Anterior cingulate cortex (tissue), 58 donors: ENCODE results near the gene XRCC6.
"Not testable (repeated sequence)": the region's sequence is repeated elsewhere in the genome, so short reads cannot be mapped to it uniquely, and the experiment has no call there.

ENCODE experiments used
- DNase-seq, 58 donors: peaks; one replicate each; lab custom pipeline; 2025; lab: John Stamatoyannopoulos, UW

Gene XRCC6

DNA sequence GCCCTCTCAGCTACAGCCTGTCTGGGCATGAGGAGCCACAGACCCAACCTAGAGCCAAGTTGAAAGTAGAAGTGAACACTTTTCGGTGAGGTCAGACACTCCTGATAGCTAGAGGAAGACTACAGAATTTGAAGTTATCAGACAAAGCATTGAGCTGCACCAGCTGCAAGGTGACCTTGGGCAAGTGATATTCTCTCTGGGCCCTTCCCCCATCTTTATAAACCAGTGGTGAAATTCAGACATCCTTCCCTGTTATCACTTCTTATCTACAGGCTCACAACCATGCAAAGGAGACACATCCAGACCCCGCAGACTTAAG, 23.5 kb upstream of the XRCC6 start:
- DNase-seq = no peak

DNA sequence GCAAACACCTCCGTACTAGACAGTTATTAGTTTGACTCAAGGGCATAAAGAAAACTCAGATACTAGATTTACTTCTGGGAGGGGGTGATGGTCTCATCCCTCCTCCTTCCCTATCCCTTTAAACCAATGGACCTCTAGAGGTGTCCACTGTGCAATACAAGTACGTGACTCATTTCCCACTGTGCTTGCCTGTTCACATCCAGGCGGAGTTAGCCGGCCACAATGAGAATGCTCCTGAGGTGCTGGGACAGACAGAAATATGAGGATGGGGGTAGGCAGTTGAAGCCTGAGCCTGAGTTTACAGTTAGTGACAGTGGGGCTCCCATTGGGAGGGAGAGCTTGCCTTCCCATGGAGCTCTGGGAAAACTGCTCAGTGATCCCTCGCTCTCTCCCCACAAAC, 23.0 kb upstream of the XRCC6 start:
- DNase-seq = no peak

DNA sequence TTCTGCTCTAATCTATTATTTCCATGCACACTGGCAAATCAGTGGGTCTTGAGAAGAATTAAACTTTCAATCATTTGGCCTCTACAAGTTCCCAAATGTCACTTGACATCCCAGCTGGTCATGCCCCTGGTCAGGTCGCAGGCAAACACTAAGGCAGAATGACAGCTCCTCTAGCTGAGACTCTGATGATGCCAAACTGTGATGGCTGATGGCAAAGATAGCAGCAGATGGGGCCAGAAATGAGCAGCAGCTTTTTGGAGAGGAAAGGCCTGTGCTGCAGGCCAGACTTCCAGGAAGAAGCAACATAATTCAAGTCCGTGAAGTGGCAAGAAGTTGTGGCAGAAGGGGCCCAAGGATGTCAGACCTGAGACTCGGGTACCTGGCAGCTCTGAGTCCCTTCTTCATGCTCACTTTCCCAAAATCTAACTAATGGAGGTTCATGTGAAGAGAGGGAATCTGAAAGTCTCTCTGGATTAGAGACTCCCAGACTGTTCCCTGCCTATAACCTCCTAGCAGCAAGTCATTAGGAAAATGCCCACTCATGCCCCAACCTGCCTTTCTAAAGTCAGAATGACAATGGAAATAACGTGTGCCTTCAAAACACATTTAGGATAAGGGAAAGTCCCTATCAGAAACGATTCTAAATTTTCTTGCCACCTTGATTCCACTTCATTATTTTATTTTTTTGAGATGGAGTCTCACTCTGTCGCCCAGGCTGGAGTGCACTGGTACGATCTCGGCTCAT, 22.0 kb upstream of the XRCC6 start:
- no peak for DNase-seq

DNA sequence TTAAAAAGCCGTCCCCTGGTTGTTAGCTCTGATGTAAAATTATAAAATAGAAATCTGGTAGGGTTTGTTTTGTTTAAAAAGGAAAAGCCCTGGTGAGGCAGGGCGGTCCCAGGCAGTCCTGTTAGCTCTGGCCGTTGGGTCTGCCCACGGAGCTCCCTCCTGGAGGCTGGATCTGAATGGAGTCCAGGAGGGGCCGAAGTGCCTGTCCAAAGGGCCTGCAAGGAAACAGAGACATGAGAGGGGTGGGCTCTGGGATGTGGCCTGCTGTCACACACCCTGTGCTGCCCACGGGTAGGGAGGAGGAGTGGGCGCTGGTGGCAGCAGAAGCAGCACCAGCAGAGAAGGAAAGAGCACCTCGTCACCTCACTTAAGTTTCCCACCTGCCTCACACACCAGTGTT, 20.1 kb upstream of the XRCC6 start:
- DNase-seq = no peak

DNA sequence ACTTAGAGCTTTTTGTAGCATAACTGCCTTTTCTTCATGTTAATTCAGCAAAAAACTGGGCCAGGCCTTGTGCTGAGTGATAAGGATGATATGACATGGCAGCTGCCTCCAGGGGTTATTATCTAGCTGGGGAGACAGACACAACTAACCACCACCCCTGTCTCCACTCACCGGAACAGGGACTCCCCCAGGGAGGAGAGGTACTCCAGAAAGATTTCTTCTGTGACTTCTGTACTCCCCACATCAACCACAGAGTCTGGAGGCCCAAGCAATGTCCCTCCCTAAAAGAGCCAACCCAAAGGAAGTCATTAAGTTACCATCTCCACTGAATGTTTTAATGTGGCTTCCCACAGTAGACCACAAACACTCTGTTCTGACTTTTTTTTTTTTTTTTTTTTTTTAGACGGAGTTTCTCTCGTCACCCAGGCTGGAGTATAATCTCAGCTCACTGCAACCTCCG, 17.2 kb upstream of the XRCC6 start:
- no peak for DNase-seq

DNA sequence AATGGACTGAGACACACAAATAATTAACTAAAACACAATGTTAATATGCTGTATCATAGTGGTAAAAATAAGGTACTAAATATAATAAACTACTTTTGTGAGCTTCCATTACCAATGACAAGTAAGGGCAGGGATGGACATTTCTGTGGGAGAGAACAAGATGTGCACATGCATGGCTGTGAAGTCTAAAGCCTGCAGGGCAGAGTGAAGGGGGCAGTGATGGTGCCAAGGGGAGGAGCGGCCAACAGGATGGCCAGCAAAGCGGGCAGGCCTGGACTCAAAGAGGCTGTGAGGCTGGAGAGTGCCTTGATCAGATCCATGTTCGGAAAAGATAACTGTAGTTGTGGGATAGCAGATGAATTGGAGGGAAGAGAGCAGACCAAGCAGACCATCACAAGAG, 12.7 kb upstream of the XRCC6 start:
- no peak for DNase-seq

DNA sequence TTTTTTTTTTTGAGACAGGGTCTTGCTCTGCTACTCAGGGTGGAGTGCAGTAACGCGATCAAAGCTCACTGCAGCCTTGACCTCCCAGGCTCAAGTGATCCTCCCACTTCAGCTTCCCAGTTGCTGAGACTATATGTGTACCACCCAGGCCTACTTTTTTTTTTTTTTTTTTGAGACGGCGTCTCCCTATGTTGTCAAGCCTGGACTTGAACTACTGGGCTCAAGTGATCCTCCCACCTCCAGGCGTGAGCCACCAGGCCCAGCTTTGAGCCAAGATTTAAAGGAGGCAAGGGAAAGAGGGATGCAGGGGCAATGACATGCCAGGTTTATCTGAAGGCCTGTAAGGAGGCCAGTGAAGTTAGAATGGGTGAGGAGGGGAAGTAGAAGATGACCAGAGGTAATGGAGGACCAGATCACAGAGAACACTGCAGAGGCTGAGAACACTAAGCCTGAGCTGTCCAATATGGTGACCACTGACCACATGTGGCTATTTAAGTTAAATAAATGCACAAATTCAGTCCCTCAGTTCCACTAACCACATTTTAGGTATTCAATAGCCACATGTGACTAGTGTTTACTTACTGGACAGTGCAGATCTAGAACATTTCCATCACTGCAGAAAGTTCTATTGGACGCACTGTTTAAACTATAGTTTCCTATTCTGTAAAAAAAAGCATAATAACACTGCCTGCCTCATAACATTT, 8.3 kb upstream of the XRCC6 start:
- no peak for DNase-seq

DNA sequence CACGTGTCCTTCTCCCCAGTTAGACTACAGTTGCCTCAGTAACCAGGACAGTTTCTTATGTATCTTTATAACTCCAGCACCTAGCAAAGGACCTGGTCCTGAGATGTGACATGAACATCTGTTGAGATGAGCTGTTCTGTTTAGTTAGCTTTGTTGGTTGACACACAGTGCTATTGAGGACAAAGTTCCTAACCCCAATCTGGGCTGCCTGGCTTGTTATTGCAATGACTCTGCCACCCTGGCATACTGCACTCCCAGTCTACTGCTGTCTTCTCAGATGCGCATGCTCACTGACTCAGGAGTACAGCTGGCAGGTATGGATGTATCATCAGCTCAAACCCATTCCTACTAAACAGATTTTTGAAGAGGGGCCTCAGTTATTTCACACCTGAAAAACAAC, 7.6 kb upstream of the XRCC6 start:
- no peak for DNase-seq

DNA sequence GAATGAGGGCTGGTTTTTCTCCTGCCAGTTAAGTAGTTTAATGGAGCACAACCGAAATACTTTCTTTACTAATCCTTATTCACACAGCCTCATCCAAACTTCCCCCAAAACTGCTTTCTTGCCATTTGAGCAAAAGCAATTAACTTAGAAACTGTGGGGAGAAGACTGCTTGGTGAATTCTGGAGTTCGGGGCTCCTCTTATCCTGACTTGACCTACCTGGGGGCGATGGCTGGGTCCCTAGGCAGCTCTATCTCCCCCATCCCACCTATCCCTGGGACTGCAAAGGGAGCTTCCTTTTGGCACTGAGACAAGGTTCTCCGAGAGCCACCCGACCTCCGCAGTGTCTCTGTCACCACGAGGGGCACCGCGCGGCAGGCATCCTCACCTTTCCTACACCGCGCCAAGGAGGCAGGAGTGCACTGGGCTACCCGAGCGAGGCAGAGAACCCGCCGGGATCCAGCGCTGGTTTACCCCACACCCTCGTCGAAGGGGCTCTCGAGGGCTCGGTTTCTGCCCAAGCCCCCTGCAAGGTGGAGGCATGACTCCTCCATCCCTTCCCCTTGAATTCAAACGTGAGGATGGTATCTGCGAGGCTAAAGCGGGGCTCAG, 1.0 kb upstream of the XRCC6 start:
- peak in 20 of 58 donors; percentile 7 to 43 (median 25) for DNase-seq

DNA sequence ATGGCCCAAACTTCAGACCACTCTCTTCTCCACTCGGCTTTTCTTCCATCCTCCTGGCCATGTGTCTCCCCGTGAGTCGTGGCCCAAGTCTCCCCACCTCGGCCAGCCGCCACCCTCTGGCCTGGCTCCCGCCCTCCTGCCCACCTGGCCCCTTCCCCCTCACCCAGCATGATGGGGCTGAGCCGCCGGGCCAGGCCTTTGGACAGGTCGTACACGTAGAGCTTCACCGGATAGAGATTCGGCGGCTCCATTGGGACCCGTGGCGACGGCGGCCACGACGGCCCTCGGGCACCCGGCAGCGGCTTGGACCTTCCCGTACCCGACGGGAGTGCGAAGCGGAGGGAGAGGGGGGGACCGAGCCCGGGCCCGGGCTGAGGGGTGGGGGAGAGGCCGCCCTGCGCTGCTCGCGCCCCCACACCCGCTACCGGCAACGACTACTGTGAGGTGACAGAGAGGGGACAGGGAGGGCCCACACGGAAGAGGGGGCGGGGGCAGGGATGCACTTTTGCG, 451 bp upstream of the XRCC6 start, which contains the start of gene DESI1:
Gene DESI1 (minus strand): TSS at position 455 of the 510 bp plus-strand sequence. CDS start 204 bp downstream, at position 251.
- peak in 7 of 58 donors; percentile 23 to 68 (median 57) for DNase-seq

DNA sequence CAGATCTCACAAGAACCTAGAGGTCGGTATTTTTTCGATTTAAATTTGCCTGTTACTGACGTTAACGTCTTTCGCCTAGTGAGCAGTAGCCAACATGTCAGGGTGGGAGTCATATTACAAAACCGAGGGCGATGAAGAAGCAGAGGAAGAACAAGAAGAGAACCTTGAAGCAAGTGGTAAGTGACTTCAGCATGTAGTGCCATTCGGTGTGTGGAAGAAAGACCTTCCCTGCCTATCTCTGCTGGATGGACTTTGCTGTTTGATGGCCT, 750 bp downstream of the XRCC6 start:
- DNase-seq = no peak

DNA sequence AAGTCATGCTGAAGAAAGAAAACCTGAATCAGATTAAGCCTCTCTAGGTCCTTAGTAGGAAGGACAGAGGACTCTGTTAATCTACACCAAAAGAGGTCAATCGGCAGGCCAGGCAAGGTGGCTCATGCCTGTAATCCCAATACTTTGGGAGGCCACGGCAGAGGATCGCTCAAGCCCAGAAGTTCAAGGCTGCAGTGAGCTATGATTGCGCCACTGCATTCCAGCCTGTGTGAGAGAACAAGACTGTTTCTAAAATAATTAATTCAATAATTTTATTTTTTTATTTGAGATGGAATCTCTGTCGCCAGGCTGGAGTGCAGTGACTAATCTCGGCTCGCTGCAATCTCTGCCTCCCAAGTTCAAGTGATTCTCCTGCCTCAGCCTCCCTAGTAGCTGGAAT, 4.5 kb downstream of the XRCC6 start:
- no peak for DNase-seq

DNA sequence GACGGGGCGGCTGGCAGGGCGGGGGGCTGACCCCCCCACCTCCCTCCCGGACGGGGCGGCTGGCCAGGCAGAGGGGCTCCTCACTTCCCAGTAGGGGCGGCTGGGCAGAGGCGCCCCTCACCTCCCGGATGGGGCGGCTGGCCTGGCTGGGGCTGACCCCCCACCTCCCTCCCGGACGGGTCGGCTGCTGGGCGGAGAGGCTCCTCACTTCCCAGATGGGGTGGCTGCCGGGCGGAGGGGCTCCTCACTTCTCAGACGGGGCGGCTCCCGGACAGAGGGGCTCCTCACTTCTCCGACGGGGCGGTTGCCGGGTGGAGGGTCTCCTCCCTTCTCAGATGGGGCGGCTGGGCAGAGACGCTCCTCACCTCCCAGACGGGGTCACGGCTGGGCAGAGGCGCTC, 10.0 kb downstream of the XRCC6 start:
- not testable (repeated sequence) for DNase-seq

DNA sequence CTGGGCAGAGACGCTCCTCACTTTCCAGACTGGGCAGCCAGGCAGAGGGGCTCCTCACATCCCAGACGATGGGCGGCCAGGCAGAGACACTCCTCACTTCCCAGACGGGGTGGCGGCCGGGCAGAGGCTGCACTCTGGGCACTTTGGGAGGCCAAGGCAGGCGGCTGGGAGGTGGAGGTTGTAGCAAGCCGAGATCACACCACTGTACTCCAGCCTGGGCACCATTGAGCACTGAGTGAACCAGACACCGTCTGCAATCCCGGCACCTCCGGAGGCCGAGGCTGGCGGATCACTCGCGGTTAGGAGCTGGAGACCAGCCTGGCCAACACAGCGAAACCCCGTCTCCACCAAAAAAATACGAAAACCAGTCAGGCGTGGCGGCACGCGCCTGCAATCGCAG, 10.5 kb downstream of the XRCC6 start:
- DNase-seq = not testable (repeated sequence)

DNA sequence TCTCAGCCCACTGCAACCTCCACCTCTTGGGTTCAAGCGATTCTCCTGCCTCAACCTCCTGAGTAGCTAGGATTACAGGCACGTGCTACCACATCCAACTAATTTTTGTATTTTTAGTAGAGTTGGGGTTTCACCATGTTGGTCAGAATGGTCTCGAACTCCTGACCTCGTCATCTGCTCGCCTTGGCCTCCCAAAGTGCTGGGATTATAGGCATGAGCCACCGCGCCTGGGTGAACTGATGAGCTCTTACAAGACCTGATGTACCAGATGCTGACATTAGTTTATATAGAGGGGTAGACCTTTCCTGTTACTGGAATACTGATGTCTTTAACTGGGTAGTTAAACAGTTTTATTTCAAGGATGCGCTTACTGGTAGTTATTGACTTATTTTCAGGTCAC, 13.5 kb downstream of the XRCC6 start:
- DNase-seq = not testable (repeated sequence)

DNA sequence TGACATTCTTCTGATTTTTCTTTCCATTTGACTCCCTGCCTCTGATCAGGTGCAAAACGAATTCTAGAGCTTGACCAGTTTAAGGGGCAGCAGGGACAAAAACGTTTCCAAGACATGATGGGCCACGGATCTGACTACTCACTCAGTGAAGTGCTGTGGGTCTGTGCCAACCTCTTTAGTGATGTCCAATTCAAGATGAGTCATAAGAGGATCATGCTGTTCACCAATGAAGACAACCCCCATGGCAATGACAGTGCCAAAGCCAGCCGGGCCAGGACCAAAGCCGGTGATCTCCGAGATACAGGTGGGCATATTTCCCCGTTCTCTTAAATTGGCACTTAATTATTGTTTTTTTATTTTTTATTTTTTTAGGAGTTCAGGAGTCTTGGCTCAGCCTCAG, 15.4 kb downstream of the XRCC6 start:
- DNase-seq = peak in 8 of 58 donors; percentile 0 to 28 (median 8)

DNA sequence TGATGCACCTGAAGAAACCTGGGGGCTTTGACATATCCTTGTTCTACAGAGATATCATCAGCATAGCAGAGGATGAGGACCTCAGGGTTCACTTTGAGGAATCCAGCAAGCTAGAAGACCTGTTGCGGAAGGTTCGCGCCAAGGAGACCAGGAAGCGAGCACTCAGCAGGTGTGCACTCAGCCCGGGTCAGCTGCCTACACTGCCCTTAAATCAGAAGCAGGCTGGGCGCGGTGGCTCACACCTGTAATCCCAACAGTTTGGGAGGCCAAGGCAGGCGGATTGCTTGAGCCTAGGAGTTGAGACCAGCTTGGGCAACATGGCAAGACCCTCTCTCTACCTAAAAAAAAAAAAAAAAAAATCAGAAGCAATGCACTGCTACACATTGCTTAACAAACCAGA, 16.5 kb downstream of the XRCC6 start:
- not testable (repeated sequence) for DNase-seq

DNA sequence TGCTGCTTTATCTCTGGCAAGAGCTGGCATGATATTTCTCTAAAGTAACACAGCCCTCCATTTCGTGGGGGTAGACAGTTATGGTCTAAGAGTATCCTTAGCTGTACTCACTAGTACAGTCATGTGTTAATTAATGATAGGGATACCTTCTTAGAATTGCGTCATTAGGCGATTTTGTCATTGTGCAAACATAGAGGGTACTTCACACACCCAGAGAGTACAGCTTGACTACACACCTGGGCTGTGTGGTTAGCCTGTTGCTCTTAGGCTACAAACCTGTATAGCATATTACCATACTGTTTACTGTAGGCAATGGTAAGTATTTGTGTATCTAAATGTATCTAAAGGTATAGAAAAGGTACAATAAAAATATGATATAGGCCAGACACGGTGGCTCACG, 17.0 kb downstream of the XRCC6 start:
- DNase-seq = no peak

DNA sequence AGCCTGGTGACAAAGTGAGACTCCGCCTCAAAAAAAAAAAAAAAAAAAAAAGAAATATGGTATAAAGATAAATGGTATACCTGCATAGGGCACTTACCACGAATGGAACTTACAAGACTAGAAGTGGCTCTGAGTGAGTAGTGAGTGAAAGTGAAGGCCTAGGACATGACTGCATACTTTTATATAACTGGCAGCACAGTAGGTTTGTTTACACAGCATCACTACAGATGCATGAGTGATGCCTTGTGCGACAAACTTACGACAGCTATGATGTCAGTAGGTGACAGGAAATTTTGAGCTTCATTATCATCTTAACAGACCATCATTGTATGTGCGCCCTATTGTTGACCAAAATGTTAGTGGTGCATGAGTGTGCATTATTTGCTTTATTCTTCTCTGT, 17.7 kb downstream of the XRCC6 start:
- DNase-seq = no peak

DNA sequence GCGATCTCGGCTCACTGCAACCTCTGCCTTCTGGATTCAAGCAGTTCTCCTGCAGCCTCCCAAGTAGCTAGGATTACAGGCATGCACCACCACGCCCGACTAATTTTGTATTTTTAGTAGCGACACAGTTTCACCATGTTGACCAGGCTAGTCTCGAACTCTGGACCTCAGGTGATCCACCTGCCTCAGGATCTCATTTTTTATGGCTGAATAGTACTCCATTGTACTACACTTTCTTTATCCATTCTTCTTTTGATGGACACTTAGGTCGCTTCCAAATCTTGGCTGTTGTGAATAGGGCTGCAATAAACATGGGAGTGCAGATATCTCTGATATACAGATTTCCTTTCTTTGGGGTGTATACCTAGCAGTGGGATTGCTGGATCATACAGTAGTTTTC, 20.8 kb downstream of the XRCC6 start:
- DNase-seq = no peak

DNA sequence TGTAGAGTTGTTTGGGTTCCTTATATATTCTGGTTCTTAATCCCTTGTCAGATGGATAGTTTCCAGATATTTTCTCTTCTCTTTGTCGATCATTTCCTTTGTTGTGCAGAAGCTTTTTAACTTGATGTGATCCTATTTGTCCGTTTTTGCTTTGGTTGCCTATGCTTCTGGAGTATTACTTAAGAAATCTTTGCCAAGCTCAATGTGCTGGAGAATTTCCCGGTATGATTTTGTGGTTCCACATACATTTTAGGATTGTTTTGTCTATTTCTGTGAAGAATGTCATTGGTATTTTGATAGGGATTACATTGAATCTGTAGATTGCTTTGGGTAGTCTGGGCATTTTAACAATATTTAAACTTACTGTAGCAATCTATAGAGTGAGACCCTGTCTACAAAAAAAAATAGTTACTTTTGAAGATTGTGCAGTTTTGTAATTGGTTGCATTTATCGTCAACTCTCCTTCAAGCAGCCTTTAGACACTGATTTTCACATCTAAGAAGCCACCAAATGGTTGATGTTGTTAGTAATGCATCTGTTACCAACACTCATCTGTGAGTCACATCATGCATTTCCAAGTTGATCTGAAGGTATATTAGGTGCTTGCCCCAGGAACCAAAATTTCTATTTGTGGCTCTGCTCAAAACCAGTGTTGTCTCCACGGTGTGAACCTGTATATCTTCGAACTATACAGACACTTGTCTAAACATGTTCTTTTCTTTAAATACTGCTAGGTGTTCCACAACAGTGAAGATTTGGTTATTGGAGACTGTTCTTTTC, 21.4 kb downstream of the XRCC6 start:
- no peak for DNase-seq
